Measurements from ENCODE around the gene SYNE3.
A peak's percentile ranks its signal among the peaks of the same experiment; 100 is the strongest.

The SYNE3 gene

GRCh38 chr14:95537298-95538089 is 21.0 kb upstream of the SYNE3 start:
- H3K36me3 ChIP-seq (ENCODE audit: control insufficient read depth, insufficient read depth, low read length) = no peaks in the 10 kb centered on the region
- H2BK5ac ChIP-seq (ENCODE audit: low read length) = no peak overlapping the region
- no peak overlapping the region for H3K4me2 ChIP-seq (ENCODE audit: low read length)
- no peak overlapping the region for H2AK5ac ChIP-seq (ENCODE audit: low read length)
- H3K4me3 ChIP-seq (ENCODE audit: low read length) = no peak overlapping the region
- peaks cover 6% of the 10 kb centered on the region for H3K4me1 ChIP-seq (ENCODE audit: control insufficient read depth, low read depth, low read length)
- H4K8ac ChIP-seq (ENCODE audit: low read depth, low read length) = no peak overlapping the region
- no peak overlapping the region for H3K18ac ChIP-seq (ENCODE audit: low read length)
- H2BK15ac ChIP-seq (replicated peaks; ENCODE audit: low read depth) = no peak overlapping the region
- H3K4ac ChIP-seq (ENCODE audit: low read depth, low read length) = no peak overlapping the region
- H3K27me3 ChIP-seq (ENCODE audit: insufficient read depth, low read length, poor library complexity) = no peaks in the 10 kb centered on the region
- H3K23ac ChIP-seq (ENCODE audit: low read length) = no peak overlapping the region
- H4K5ac ChIP-seq (ENCODE audit: low read length) = no peak overlapping the region
- no peak overlapping the region for H3K9ac ChIP-seq (ENCODE audit: low read length)
- no peak overlapping the region for H2BK120ac ChIP-seq (ENCODE audit: low read depth, low read length)
- no peak overlapping the region for H3K27ac ChIP-seq (ENCODE audit: low read depth, low read length)
- H3K79me1 ChIP-seq (ENCODE audit: low read length) = peaks cover 29% of the 10 kb centered on the region
- peaks cover 60% of the 10 kb centered on the region for H3K79me2 ChIP-seq (ENCODE audit: control insufficient read depth, insufficient read depth, low read length)
- no peak overlapping the region for H3K56ac ChIP-seq (ENCODE audit: low read length)
- no CpG with 5 or more reads among the region's 9 CpGs for WGBS (ENCODE audit: extremely low coverage, insufficient coverage, low lambda C conversion rate)
- no peak for DNase-seq

- Histone ChIP-seq H2AK5ac (ENCODE audit: low read length) (no peak overlapping the region), H2BK120ac (ENCODE audit: low read depth, low read length) (no peak overlapping the region), H3K36me3 (ENCODE audit: control insufficient read depth, insufficient read depth, low read length) (no peaks in the 10 kb centered on the region), H3K9ac (ENCODE audit: low read length) (no peak overlapping the region), H3K18ac (ENCODE audit: low read length) (no peak overlapping the region), H3K4ac (ENCODE audit: low read depth, low read length) (no peak overlapping the region), H3K23ac (ENCODE audit: low read length) (no peak overlapping the region), H3K79me1 (ENCODE audit: low read length) (peaks cover 27% of the 10 kb centered on the region), H4K8ac (ENCODE audit: low read depth, low read length) (no peak overlapping the region), H3K56ac (ENCODE audit: low read length) (no peak overlapping the region), H2BK5ac (ENCODE audit: low read length) (no peak overlapping the region), H3K27me3 (ENCODE audit: insufficient read depth, low read length, poor library complexity) (no peaks in the 10 kb centered on the region), H3K4me1 (ENCODE audit: control insufficient read depth, low read depth, low read length) (peaks cover 6% of the 10 kb centered on the region), H3K4me2 (ENCODE audit: low read length) (no peak overlapping the region), H2BK15ac (replicated peaks; ENCODE audit: low read depth) (no peak overlapping the region), H3K27ac (ENCODE audit: low read depth, low read length) (no peak overlapping the region), H4K5ac (ENCODE audit: low read length) (no peak overlapping the region), H3K4me3 (ENCODE audit: low read length) (no peak overlapping the region), H3K79me2 (ENCODE audit: control insufficient read depth, insufficient read depth, low read length) (peaks cover 65% of the 10 kb centered on the region)
- no CpG with 5 or more reads among the region's 5 CpGs for WGBS (ENCODE audit: extremely low coverage, insufficient coverage, low lambda C conversion rate)
- no peak for DNase-seq
These were observed 20.2 kb upstream of the SYNE3 start for GRCh38 chr14:95536671-95537070.

- Histone ChIP-seq H3K4me2 (ENCODE audit: low read length) (peak overlapping the region; percentile 93), H3K4me3 (ENCODE audit: low read length) (peak overlapping the region; percentile 86), H3K23ac (ENCODE audit: low read length) (no peak overlapping the region), H3K56ac (ENCODE audit: low read length) (peak overlapping the region; percentile 94), H3K9ac (ENCODE audit: low read length) (peak overlapping the region; percentile 84), H3K79me1 (ENCODE audit: low read length) (peaks cover 24% of the 10 kb centered on the region), H3K79me2 (ENCODE audit: control insufficient read depth, insufficient read depth, low read length) (peaks cover 66% of the 10 kb centered on the region), H4K5ac (ENCODE audit: low read length) (no peak overlapping the region), H3K36me3 (ENCODE audit: control insufficient read depth, insufficient read depth, low read length) (no peaks in the 10 kb centered on the region), H4K8ac (ENCODE audit: low read depth, low read length) (no peak overlapping the region), H2AK5ac (ENCODE audit: low read length) (no peak overlapping the region), H3K4me1 (ENCODE audit: control insufficient read depth, low read depth, low read length) (peaks cover 6% of the 10 kb centered on the region), H2BK15ac (replicated peaks; ENCODE audit: low read depth) (no peak overlapping the region), H2BK120ac (ENCODE audit: low read depth, low read length) (no peak overlapping the region), H3K4ac (ENCODE audit: low read depth, low read length) (no peak overlapping the region), H3K27ac (ENCODE audit: low read depth, low read length) (no peak overlapping the region), H3K27me3 (ENCODE audit: insufficient read depth, low read length, poor library complexity) (no peaks in the 10 kb centered on the region), H3K18ac (ENCODE audit: low read length) (no peak overlapping the region), H2BK5ac (ENCODE audit: low read length) (no peak overlapping the region)
- WGBS (ENCODE audit: extremely low coverage, insufficient coverage, low lambda C conversion rate) = no CpG with 5 or more reads among the region's 4 CpGs
- DNase-seq = no peak
These were observed 19.7 kb upstream of the SYNE3 start for GRCh38 chr14:95536036-95536593.

- Histone ChIP-seq H3K56ac (ENCODE audit: low read length) (peak overlapping the region; percentile 94), H2BK120ac (ENCODE audit: low read depth, low read length) (no peak overlapping the region), H3K4me1 (ENCODE audit: control insufficient read depth, low read depth, low read length) (peaks cover 6% of the 10 kb centered on the region), H2AK5ac (ENCODE audit: low read length) (no peak overlapping the region), H3K79me1 (ENCODE audit: low read length) (peaks cover 25% of the 10 kb centered on the region), H3K27me3 (ENCODE audit: insufficient read depth, low read length, poor library complexity) (no peaks in the 10 kb centered on the region), H4K5ac (ENCODE audit: low read length) (no peak overlapping the region), H3K23ac (ENCODE audit: low read length) (peak overlapping the region; percentile 70), H3K79me2 (ENCODE audit: control insufficient read depth, insufficient read depth, low read length) (peaks cover 69% of the 10 kb centered on the region), H3K4me2 (ENCODE audit: low read length) (peak overlapping the region; percentile 93), H3K4ac (ENCODE audit: low read depth, low read length) (no peak overlapping the region), H2BK15ac (replicated peaks; ENCODE audit: low read depth) (no peak overlapping the region), H3K9ac (ENCODE audit: low read length) (peak overlapping the region; percentile 84), H4K8ac (ENCODE audit: low read depth, low read length) (no peak overlapping the region), H3K36me3 (ENCODE audit: control insufficient read depth, insufficient read depth, low read length) (no peaks in the 10 kb centered on the region), H2BK5ac (ENCODE audit: low read length) (no peak overlapping the region), H3K27ac (ENCODE audit: low read depth, low read length) (no peak overlapping the region), H3K4me3 (ENCODE audit: low read length) (peak overlapping the region; percentile 86), H3K18ac (ENCODE audit: low read length) (peak overlapping the region; percentile 46)
- peak; percentile 42 for DNase-seq
- no CpG with 5 or more reads among the region's 52 CpGs for whole genome bisulfite sequencing (ENCODE audit: extremely low coverage, insufficient coverage, low lambda C conversion rate)
These were observed 19.0 kb upstream of the SYNE3 start for GRCh38 chr14:95535226-95536021.

- no CpG with 5 or more reads among the region's 97 CpGs for WGBS (ENCODE audit: extremely low coverage, insufficient coverage, low lambda C conversion rate)
- Histone ChIP-seq H3K23ac (ENCODE audit: low read length) (peak within 1 kb of the TSS; percentile 70), H4K8ac (ENCODE audit: low read depth, low read length) (no peak within 1 kb of the TSS), H2BK120ac (ENCODE audit: low read depth, low read length) (no peak within 1 kb of the TSS), H4K5ac (ENCODE audit: low read length) (no peak within 1 kb of the TSS), H3K27ac (ENCODE audit: low read depth, low read length) (peak within 1 kb of the TSS; percentile 80), H2BK15ac (replicated peaks; ENCODE audit: low read depth) (no peak within 1 kb of the TSS), H3K36me3 (ENCODE audit: control insufficient read depth, insufficient read depth, low read length) (no peaks in the 10 kb centered on the region), H3K79me1 (ENCODE audit: low read length) (peaks cover 26% of the 10 kb centered on the region), H3K27me3 (ENCODE audit: insufficient read depth, low read length, poor library complexity) (no peaks in the 10 kb centered on the region), H3K56ac (ENCODE audit: low read length) (peak within 1 kb of the TSS; percentile 96), H3K4ac (ENCODE audit: low read depth, low read length) (peak within 1 kb of the TSS; percentile 2), H2BK5ac (ENCODE audit: low read length) (no peak within 1 kb of the TSS), H3K4me1 (ENCODE audit: control insufficient read depth, low read depth, low read length) (peaks cover 6% of the 10 kb centered on the region), H2AK5ac (ENCODE audit: low read length) (no peak within 1 kb of the TSS), H3K9ac (ENCODE audit: low read length) (peak within 1 kb of the TSS; percentile 93), H3K18ac (ENCODE audit: low read length) (peak within 1 kb of the TSS; percentile 83), H3K4me3 (ENCODE audit: low read length) (peak within 1 kb of the TSS; percentile 86), H3K4me2 (ENCODE audit: low read length) (peak within 1 kb of the TSS; percentile 98), H3K79me2 (ENCODE audit: control insufficient read depth, insufficient read depth, low read length) (peaks cover 69% of the 10 kb centered on the region)
- DNase-seq = peak; percentile 100
These were observed 18.1 kb upstream of the SYNE3 start, which contains the start of gene GLRX5 for GRCh38 chr14:95534299-95535225. GLRX5 (plus strand) TSS chr14:95535050; CDS start chr14:95535090, 40 bp downstream.
